MG63 (cell line): ENCODE measurements around the gene SELENBP1. TPM values are rescaled to one million over a fixed set of nuclear protein-coding genes. Genes with fewer than 3 reads are reported as not detected.
A peak's percentile ranks its signal among the peaks of the same experiment; 100 is the strongest.
"Not testable (repeated sequence)": the region's sequence is repeated elsewhere in the genome, so short reads cannot be mapped to it uniquely, and the experiment has no call there.

Experiments used
- DNase-seq: peaks from one replicate; pipeline ENCODE4 v3.0.0-alpha.2; 2020
- H3K27me3 ChIP-seq: fragments of 250-450 bp; sonication (Bioruptor Pico); 2 replicates; pipeline ENCODE4 v1.5.1; 2020; ENCODE audit warnings: mild to moderate bottlenecking, moderate library complexity
- H3K36me3 ChIP-seq: fragments of 250-450 bp; sonication (Bioruptor Pico); 2 replicates; pipeline ENCODE4 v1.5.1; 2020; ENCODE audit warnings: mild to moderate bottlenecking, moderate library complexity
- H3K4me3 ChIP-seq: fragments of 250-450 bp; sonication (Bioruptor Pico); 2 replicates; pipeline ENCODE4 v1.5.1; 2020; ENCODE audit warnings: mild to moderate bottlenecking, moderate library complexity
- H3K9me3 ChIP-seq: fragments of 250-450 bp; sonication (Bioruptor Pico); 2 replicates; pipeline ENCODE4 v1.5.1; 2020; ENCODE audit warnings: mild to moderate bottlenecking, moderate library complexity
- total RNA-seq: library from RNA; depleted of rRNA; stranded (reverse); fragments of >200 nt; shearing (Covaris generic); gene quantifications from 2 replicates; pipeline ENCODE4 v1.2.3, GENCODE V29; 2014; ENCODE audit warnings: low replicate concordance

SELENBP1 gene
- total RNA-seq, 1 experiment from 2014 or later, result 10.2 TPM

GRCh38 chr1:151361883-151362282 lies 10.6 kb downstream of the SELENBP1 start:
- DNase-seq, result no peak
- Histone ChIP-seq H3K4me3 (no peak overlapping the region), H3K9me3 (peaks cover 9% of the 10 kb centered on the region), H3K36me3 (no peaks in the 10 kb centered on the region), H3K27me3 (no peaks in the 10 kb centered on the region)

GRCh38 chr1:151356696-151357095 lies 15.8 kb downstream of the SELENBP1 start:
- H3K36me3 ChIP-seq, result no peaks in the 10 kb centered on the region
- H3K4me3 ChIP-seq, result no peak overlapping the region
- no peak for DNase-seq
- H3K9me3 ChIP-seq, result peaks cover 17% of the 10 kb centered on the region
- no peaks in the 10 kb centered on the region for H3K27me3 ChIP-seq

GRCh38 chr1:151352021-151352718 lies 20.3 kb downstream of the SELENBP1 start:
- Histone ChIP-seq H3K4me3 (no peak overlapping the region), H3K27me3 (no peaks in the 10 kb centered on the region), H3K9me3 (peaks cover 26% of the 10 kb centered on the region), H3K36me3 (no peaks in the 10 kb centered on the region)
- DNase-seq, result peak; percentile 54

- H3K27me3 ChIP-seq, DNase-seq: not testable (repeated sequence)
- peaks cover 26% of the 10 kb centered on the region for H3K9me3 ChIP-seq
Observed at GRCh38 chr1:151350323-151350722, 22.2 kb downstream of the SELENBP1 start.

GRCh38 chr1:151347523-151348246 lies 24.8 kb downstream of the SELENBP1 start:
- no peak for DNase-seq
- Histone ChIP-seq H3K36me3 (peaks cover 26% of the 10 kb centered on the region), H3K9me3 (peaks cover 19% of the 10 kb centered on the region)

More at GRCh38 chr1:151350323-151350722, 22.2 kb downstream of the SELENBP1 start:
- not testable (repeated sequence) for H3K4me3 ChIP-seq, H3K36me3 ChIP-seq

GRCh38 chr1:151346769-151347522 lies 25.6 kb downstream of the SELENBP1 start, which contains the start of gene RFX5:
Gene RFX5, minus strand, starts transcription at chr1:151347252. Its CDS starts 932 bp downstream, at chr1:151346320.
- Histone ChIP-seq H3K27me3 (no peaks in the 10 kb centered on the region), H3K36me3 (peaks cover 26% of the 10 kb centered on the region), H3K4me3 (peak within 1 kb of the TSS; percentile 65), H3K9me3 (peaks cover 11% of the 10 kb centered on the region)
- peak; percentile 97 for DNase-seq

More at GRCh38 chr1:151347523-151348246, 24.8 kb downstream of the SELENBP1 start:
- Histone ChIP-seq H3K27me3 (no peaks in the 10 kb centered on the region), H3K4me3 (peak overlapping the region; percentile 65)

- Histone ChIP-seq H3K36me3 (peaks cover 28% of the 10 kb centered on the region), H3K27me3 (no peaks in the 10 kb centered on the region), H3K4me3 (peak overlapping the region; percentile 65), H3K9me3 (peaks cover 6% of the 10 kb centered on the region; the same call in 1 of the 2 replicates)
- DNase-seq, result no peak
Observed at GRCh38 chr1:151346082-151346768, 26.3 kb downstream of the SELENBP1 start.

GRCh38 chr1:151344291-151344690 lies 28.2 kb downstream of the SELENBP1 start:
- Histone ChIP-seq H3K4me3 (no peak overlapping the region), H3K9me3 (peaks cover 3% of the 10 kb centered on the region; the same call in 1 of the 2 replicates), H3K36me3 (peaks cover 28% of the 10 kb centered on the region), H3K27me3 (no peaks in the 10 kb centered on the region)
- DNase-seq, result no peak

- Histone ChIP-seq H3K27me3 (no peaks in the 10 kb centered on the region), H3K9me3 (peaks cover 3% of the 10 kb centered on the region; the same call in 1 of the 2 replicates), H3K4me3 (no peak overlapping the region), H3K36me3 (peaks cover 28% of the 10 kb centered on the region)
- no peak for DNase-seq
Observed at GRCh38 chr1:151343587-151343986, 28.9 kb downstream of the SELENBP1 start.

- Histone ChIP-seq H3K9me3 (no peaks in the 10 kb centered on the region; the same call in 1 of the 2 replicates), H3K4me3 (no peak overlapping the region), H3K27me3 (no peaks in the 10 kb centered on the region), H3K36me3 (peaks cover 28% of the 10 kb centered on the region)
- no peak for DNase-seq
Observed at GRCh38 chr1:151342569-151342968, 29.9 kb downstream of the SELENBP1 start.

- H3K9me3 ChIP-seq, result no peaks in the 10 kb centered on the region
Observed at GRCh38 chr1:151342021-151342420, 30.5 kb downstream of the SELENBP1 start.

GRCh38 chr1:151340870-151341754 lies 31.4 kb downstream of the SELENBP1 start:
- peak; percentile 48 for DNase-seq
- Histone ChIP-seq H3K4me3 (no peak overlapping the region), H3K9me3 (no peaks in the 10 kb centered on the region), H3K27me3 (no peaks in the 10 kb centered on the region), H3K36me3 (peaks cover 27% of the 10 kb centered on the region)

More at GRCh38 chr1:151342021-151342420, 30.5 kb downstream of the SELENBP1 start:
- DNase-seq, result no peak
- Histone ChIP-seq H3K27me3 (no peaks in the 10 kb centered on the region), H3K36me3 (peaks cover 28% of the 10 kb centered on the region), H3K4me3 (no peak overlapping the region)

GRCh38 chr1:151336556-151336955 lies 35.9 kb downstream of the SELENBP1 start:
- Histone ChIP-seq H3K36me3 (peaks cover under 1% of the 10 kb centered on the region; the same call in 1 of the 2 replicates), H3K4me3 (no peak overlapping the region), H3K9me3 (no peaks in the 10 kb centered on the region), H3K27me3 (no peaks in the 10 kb centered on the region)
- DNase-seq, result no peak

GRCh38 chr1:151334822-151335221 lies 37.7 kb downstream of the SELENBP1 start:
- DNase-seq, result no peak
- H3K4me3 ChIP-seq, result no peak overlapping the region
- H3K27me3 ChIP-seq, result no peaks in the 10 kb centered on the region
- no peaks in the 10 kb centered on the region for H3K9me3 ChIP-seq
- no peaks in the 10 kb centered on the region for H3K36me3 ChIP-seq

- peak; percentile 43 for DNase-seq
- no peaks in the 10 kb centered on the region for H3K9me3 ChIP-seq
- H3K27me3 ChIP-seq, result no peaks in the 10 kb centered on the region
- H3K4me3 ChIP-seq, result peak overlapping the region; percentile 61
- peaks cover 38% of the 10 kb centered on the region for H3K36me3 ChIP-seq
Observed at GRCh38 chr1:151327903-151328674, 44.4 kb downstream of the SELENBP1 start.
